Measurements from ENCODE around the gene CYP4A22.
"Not testable (repeated sequence)": the region's sequence is repeated elsewhere in the genome, so short reads cannot be mapped to it uniquely, and the experiment has no call there.

Gene CYP4A22

DNA sequence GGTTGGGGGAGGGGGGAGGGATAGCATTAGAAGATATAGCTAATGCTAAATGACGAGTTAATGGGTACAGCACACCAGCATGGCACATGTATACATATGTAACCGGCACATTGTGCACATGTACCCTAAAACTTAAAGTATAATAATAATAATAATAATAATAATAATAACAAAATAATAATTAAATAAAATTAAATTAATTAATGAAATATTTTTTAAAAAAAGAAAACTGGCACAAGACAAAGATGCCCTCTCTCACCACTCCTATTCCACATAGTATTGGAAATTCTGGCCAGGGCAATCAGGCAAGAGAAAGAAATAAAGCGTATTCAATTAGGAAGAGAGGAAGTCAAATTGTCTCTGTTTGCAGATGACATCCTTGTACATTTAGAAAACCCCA is 20.7 kb downstream of the CYP4A22 start:
- DNase-seq = not testable (repeated sequence)

DNA sequence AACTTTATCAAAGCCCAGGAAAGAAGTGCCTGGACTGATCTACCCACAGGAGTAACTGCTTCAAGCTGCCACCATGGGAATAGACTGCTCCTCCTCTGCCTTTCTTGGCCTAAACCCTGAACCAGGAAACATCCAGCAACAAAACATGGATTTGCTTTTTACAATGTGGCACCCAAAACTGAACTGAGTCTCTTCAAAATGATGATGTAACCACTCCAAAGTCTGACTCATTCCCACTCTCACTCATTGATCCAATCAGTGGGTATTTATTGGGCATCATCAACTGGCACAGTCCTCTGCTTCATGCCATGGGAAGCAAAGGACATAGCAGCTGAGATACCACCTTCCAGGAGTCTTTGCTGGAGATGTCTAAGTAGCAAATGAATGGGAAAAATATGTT is 23.5 kb downstream of the CYP4A22 start:
- no peak for DNase-seq

GRCh38 chr1:47161298-47162040 is 24.2 kb downstream of the CYP4A22 start:
- no peak for DNase-seq

- no peak for DNase-seq
Observed at GRCh38 chr1:47164552-47164951, 27.3 kb downstream of the CYP4A22 start.

- DNase-seq = no peak
Observed at GRCh38 chr1:47172782-47173181, 35.5 kb downstream of the CYP4A22 start.

GRCh38 chr1:47174656-47175020 is 37.4 kb downstream of the CYP4A22 start:
- DNase-seq = no peak

- DNase-seq = peak; percentile 56 to 58
Observed at GRCh38 chr1:47175227-47175934, 38.1 kb downstream of the CYP4A22 start.

DNA sequence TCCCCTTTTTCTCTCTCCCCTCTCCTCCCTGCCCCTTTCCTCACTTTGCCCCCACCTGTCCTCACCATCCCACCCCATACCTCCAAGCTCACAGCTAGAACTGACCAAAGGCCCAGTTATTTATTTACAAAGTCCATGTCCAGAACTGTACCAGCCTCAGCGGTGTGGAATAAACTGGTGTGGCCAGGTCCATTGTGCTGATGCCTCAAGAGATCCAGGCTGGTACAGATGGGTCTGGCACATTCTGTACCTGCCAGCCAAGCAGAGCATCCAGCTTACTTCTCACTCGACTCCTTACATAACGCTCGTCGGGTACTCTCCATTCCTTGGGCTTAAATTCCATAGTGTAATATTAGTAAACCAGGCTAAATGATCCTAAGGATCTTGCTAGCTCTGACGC is 40.8 kb downstream of the CYP4A22 start:
- no peak for DNase-seq

DNA sequence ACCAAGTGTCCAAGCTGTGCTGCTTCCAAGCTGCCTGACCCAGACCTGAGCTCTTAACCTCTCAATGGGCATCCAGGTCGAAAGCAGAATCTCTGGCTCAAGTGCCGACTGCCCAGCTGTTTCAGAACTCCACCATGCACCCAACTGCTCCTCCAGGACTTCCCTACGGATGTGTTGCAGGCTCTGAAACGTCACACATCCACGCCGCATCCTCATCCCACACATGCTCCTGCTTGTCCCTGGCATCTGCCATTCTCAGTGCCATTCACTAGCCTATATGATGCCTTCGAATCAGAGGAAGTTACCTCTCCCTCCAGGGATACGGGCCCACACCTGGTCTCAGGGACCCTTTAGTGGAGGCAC is 41.4 kb downstream of the CYP4A22 start:
- DNase-seq = no peak

DNA sequence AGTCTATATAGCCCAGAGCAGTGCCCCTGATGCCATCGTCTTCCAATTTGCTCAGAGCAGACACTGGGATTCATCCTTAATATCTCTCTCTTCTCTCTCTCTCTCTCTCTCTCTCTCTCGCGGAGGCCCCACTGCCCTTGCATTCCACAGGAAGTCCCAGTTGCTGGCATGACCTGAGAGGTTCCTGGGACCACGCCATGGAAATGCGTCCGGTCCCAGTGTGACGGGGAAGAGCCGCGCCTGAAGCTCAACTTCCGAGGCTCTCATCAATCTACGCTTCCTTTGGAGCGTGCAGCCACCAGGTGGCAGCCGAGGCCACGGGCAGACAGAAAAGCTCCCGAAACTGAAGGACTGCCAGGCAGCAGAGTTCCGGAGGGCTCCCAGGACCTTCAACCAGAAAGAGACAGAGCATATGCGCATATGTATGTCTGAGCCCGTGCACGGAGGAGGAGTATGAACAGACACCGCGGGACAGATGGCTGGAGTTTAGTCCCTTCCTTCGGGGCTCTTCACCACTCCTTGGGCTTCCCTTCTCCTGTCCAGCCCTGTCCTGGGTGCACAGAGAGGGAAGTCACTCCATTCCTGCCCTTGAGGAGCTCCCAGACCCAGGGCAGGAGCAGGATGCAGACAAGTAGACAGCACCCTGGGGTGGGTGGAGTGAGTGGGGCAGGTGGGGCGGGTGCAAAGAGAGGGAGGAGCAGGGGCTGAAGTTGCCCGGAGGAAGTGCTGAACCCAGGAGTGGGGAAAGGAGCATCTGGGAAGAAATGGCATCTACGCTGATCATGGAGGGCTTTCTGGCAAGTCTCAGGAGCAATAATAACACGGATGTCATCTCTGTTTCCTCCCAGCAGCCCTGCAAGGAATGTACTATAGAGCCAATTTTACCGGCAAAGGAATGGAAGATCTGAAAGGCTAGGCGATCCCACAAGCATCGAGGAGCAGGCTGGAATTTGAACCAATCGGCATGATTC is 42.1 kb downstream of the CYP4A22 start:
- peak; percentile 80 to 88 for DNase-seq

DNA sequence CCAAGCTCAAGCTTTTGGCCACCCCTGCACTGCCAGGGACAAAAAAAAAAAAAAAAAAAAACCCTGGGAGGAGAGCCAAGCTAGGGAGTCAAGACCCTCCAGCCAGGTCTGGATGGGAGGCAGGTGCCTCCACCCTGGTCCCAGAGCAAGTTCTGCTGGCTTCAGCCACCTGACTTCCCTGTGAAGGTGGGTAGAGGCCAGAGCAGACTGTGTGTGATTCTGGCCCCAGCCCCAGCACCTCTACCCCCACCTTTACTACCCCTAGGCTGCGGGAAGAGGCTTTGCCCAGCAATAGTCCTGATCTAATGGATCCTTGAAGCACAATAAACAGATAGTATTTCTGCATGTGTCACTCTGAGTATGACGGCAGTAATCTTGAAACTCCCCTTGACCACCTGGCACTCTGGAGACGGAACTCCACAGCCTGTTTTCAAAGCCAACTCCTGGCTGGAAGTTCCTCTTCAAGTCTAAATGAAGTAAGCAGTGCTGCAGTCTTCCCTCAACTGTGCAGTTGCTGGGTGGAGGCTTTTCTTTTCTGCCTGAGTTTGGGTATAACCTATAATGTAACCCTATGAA is 42.8 kb downstream of the CYP4A22 start:
- DNase-seq = no peak

- DNase-seq = no peak
Observed at GRCh38 chr1:47180603-47181094, 43.4 kb downstream of the CYP4A22 start.

GRCh38 chr1:47181095-47181954 is 44.1 kb downstream of the CYP4A22 start:
- no peak for DNase-seq

GRCh38 chr1:47181955-47182675 is 44.9 kb downstream of the CYP4A22 start:
- DNase-seq = no peak

DNA sequence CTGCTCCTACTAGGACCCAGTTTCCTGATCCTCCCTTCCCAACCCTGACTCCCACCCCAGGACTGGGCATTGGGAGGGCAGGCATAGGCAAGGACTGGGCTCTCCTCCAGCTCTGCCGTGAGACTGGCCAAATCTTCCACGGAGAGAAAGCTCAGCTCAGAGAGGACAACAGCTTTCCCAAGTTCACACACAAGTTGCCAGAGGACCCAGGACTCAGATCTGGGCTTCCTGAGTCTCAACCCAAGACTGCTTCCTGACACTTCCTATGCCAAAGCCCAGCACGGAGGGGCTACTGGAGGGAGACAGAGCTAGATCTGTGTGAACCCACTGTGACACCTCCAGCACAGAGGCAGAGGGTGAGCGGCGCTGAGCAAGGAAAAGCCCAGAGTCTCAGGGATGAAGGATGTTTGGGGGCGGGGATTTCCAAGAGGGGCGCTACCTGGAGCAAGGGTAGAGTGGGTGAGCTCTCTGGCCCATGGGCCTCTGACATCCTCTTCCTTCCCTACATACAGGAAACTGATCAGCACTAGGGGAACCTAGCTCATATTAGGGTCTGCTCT is 45.5 kb downstream of the CYP4A22 start:
- DNase-seq = no peak

DNA sequence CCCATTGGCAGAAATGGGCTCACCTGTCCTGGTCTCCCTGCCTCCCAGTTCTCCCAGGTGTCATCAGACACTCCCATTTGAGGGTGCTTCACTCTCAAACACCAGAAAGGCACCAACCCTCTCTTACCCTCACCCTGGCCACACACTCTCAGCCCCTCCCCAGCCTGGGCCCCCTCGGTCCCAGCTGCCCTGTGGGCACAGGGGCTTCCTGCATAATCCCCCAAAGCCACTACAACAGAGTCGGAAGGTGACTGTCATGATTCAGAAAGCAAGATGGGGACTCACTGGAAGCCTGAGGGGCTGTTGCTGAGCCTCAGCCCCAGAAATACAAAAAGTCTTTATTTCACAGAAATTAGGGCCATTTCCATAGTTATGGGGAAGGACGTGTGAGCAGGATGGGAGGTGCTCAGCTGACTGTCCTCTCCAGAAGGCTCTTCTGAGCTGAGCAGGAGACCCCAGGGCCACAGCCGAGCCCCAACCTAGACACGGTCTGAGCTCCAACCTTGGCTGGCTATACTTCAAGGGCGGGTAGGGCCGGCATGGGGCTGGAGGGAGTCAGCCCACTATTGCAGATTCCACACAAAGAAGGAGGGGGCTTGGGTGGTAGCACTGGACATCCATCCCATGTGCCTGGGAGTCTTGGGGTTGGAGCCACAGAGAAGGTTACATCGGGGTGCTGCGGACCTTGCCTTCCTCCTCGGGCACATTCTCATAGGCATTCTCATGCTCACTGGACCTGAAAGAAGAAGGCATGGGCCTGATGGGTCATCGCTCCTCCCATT is 46.3 kb downstream of the CYP4A22 start:
- no peak for DNase-seq

DNA sequence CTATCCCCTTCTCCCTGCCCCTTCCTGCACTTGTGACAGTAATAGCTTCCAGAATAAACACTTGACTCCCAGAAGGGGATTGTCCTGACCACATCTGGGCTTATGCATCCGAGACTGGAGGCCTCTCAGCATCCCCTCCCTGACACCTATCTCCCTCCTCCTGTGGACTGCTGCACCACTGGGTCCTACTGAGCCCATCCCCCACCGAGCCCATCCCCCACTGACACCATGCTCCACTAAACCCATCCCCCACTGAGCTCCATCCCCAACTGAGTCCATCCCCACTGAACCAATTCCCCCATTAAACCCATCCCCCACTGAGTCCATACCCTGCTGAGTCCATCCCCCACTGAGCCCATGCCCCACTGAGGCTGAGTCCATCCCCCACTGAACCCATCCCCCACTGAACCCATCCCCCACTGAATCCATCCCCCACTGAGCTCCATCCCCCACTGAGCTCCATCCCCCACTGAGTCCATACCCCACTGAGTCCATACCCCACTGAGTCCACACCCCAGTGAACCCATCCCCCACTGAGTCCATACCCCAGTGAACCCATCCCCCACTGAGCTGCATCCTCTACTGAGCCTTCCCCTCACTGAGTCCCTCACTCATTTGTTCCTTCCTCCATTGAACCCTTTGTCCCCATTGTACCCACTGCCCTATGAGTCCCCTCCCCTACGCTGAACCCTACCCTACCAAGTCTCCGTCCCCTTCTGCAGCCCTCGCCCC is 47.0 kb downstream of the CYP4A22 start:
- DNase-seq = no peak

GRCh38 chr1:47184822-47185677 is 47.8 kb downstream of the CYP4A22 start:
- no peak for DNase-seq
